CD4-positive, alpha-beta T cell (primary cell): ENCODE measurements around the gene PTPRZ1. TPM values are rescaled to one million over a fixed set of nuclear protein-coding genes. Genes with fewer than 3 reads are reported as not detected.

Experiments used
- ATAC-seq: fragments of 200-7000 bp; cut with Tn5 transposase; one replicate; pipeline ENCODE4 v1.10.0; 2022; ENCODE audit warnings: mild to moderate bottlenecking; ENCODE audit not compliant: poor library complexity
- CTCF ChIA-PET: fragments of 350-600 bp; sonication (Branson Sonifier 250); formaldehyde crosslinking; loops from one replicate; lab custom pipeline; 2021; ENCODE audit warnings: antibody characterized with exemption, inconsistent platforms; lab: Charles Lee
- POLR2A ChIA-PET: fragments of 350-600 bp; sonication (Branson Sonifier 250); formaldehyde crosslinking; loops from one replicate; lab custom pipeline; 2021; ENCODE audit warnings: antibody characterized with exemption, inconsistent platforms; lab: Charles Lee
- DNase-seq, 14 experiments: peaks; one replicate each; pipeline ENCODE4 v3.0.0-alpha.2; 2013 to 2020; ENCODE audit warnings: mixed read lengths in 2 of 14
- H3K27ac ChIP-seq, 2 donors: one replicate each; pipeline versions ENCODE4 v1.5.1 to v1.7.0; 2013; ENCODE audit warnings: low read length in 2 of 2, low read depth in 1 of 2, mild to moderate bottlenecking in 1 of 2
- H3K27me3 ChIP-seq, 2 experiments: 1 replicate in 1 of 2; 2 replicates in 1 of 2; pipeline versions ENCODE4 v1.6.1 to v1.7.0; 2013; ENCODE audit warnings: low read length in 2 of 2, control low read depth in 1 of 2, mild to moderate bottlenecking in 1 of 2, moderate library complexity in 1 of 2; ENCODE audit not compliant: insufficient read depth in 2 of 2, control insufficient read depth in 1 of 2
- H3K36me3 ChIP-seq: one replicate; pipeline ENCODE4 v1.6.1; 2013; ENCODE audit warnings: low read length, control low read depth; ENCODE audit not compliant: insufficient read depth
- H3K4me1 ChIP-seq: one replicate; pipeline ENCODE4 v1.6.1; 2013; ENCODE audit warnings: low read length, control low read depth; ENCODE audit not compliant: insufficient read depth
- H3K4me3 ChIP-seq: one replicate; pipeline ENCODE4 v1.5.1; 2013; ENCODE audit warnings: mild to moderate bottlenecking, low read length, moderate library complexity
- H3K9me3 ChIP-seq, 2 experiments: 1 replicate in 1 of 2; 2 replicates in 1 of 2; pipeline versions ENCODE4 v1.6.1 to v1.7.0; 2013; ENCODE audit warnings: low read length in 2 of 2, mild to moderate bottlenecking in 2 of 2, control low read depth in 1 of 2, moderate library complexity in 1 of 2; ENCODE audit not compliant: control insufficient read depth in 1 of 2, insufficient read depth in 1 of 2
- H3K27ac Mint-ChIP-seq: one replicate; pipeline ENCODE4 v1.8.0; 2020; ENCODE audit warnings: mixed read lengths
- H3K27me3 Mint-ChIP-seq: one replicate; pipeline ENCODE4 v1.8.0; 2021; ENCODE audit warnings: mixed read lengths
- H3K36me3 Mint-ChIP-seq: one replicate; pipeline ENCODE4 v1.8.0; 2021; ENCODE audit warnings: low read depth, mixed read lengths
- H3K4me1 Mint-ChIP-seq: one replicate; pipeline ENCODE4 v1.8.0; 2021; ENCODE audit warnings: low read depth, mixed read lengths
- H3K4me3 Mint-ChIP-seq: one replicate; pipeline ENCODE4 v1.8.0; 2020; ENCODE audit warnings: mild to moderate bottlenecking, mixed read lengths
- H3K9me3 Mint-ChIP-seq: one replicate; pipeline ENCODE4 v1.8.0; 2020; ENCODE audit warnings: mixed read lengths
- intact Hi-C, 2 experiments: fragments of 100-400 bp; cut with DNase I in 1 of 2; cut with micrococcal nuclease in 1 of 2; formaldehyde crosslinking; loops; one replicate each; pipeline versions ENCODE4 v1.15.1 to v1.9.0; 2023 to 2025; cut with DNase I, micrococcal nuclease
- total RNA-seq, 174 experiments: library from RNA in 2 of 174; stranded (reverse) in 2 of 174; gene quantifications; one replicate each; pipeline ENCODE4 v1.2.3 and lab custom pipeline; 2021 to 2026
- TF ChIP-seq, protein P1 (sequence below): fragments of 200-600 bp; IDR thresholded peaks from one replicate; pipeline ENCODE4 v1.8.0; 2022; ENCODE audit warnings: antibody characterized with exemption, mild to moderate bottlenecking

The PTPRZ1 gene
- total RNA-seq, 2 experiments from 2014 or later: not detected

- no peak for ATAC-seq
- TF ChIP-seq, protein P1, sequence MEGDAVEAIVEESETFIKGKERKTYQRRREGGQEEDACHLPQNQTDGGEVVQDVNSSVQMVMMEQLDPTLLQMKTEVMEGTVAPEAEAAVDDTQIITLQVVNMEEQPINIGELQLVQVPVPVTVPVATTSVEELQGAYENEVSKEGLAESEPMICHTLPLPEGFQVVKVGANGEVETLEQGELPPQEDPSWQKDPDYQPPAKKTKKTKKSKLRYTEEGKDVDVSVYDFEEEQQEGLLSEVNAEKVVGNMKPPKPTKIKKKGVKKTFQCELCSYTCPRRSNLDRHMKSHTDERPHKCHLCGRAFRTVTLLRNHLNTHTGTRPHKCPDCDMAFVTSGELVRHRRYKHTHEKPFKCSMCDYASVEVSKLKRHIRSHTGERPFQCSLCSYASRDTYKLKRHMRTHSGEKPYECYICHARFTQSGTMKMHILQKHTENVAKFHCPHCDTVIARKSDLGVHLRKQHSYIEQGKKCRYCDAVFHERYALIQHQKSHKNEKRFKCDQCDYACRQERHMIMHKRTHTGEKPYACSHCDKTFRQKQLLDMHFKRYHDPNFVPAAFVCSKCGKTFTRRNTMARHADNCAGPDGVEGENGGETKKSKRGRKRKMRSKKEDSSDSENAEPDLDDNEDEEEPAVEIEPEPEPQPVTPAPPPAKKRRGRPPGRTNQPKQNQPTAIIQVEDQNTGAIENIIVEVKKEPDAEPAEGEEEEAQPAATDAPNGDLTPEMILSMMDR: no peak
- Histone ChIP-seq H3K27me3 (no peaks in the 10 kb centered on the region), H3K27ac (no peak overlapping the region), H3K4me3 (no peak overlapping the region), H3K9me3 (no peaks in the 10 kb centered on the region), H3K4me1 (no peaks in the 10 kb centered on the region), H3K36me3 (no peaks in the 10 kb centered on the region)
- Mint-ChIP-seq H3K27me3 (no peaks in the 10 kb centered on the region), H3K27ac (no peak overlapping the region), H3K4me3 (no peak overlapping the region), H3K4me1 (no peaks in the 10 kb centered on the region), H3K36me3 (no peaks in the 10 kb centered on the region), H3K9me3 (no peaks in the 10 kb centered on the region)
- intact Hi-C loops: no loop called here
- POLR2A ChIA-PET: no interaction called here
- no peak for DNase-seq
- CTCF ChIA-PET: no interaction called here
Measured at GRCh38 chr7:122027058-122027457, 154.1 kb downstream of the PTPRZ1 start.

DNA sequence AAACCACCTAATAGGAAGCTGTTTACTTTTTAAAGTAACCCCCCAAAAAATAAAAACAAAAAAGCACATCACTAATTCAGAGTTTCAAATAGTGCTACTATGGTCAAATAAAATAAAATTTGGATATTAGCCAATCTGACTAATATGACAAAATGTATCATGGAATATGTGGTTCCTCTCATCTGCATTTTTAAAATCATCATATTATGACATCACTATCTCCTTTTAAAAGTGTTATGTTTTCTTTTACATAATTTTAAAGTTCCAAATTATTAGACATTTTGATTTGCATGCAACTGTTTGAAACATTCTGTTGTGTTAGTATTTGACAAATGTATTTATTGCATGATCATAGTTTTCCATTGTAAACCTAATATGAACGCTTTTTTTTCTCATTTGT, 160.7 kb downstream of the PTPRZ1 start:
- Histone ChIP-seq H3K27ac (no peak overlapping the region), H3K4me3 (no peak overlapping the region), H3K36me3 (no peaks in the 10 kb centered on the region), H3K9me3 (no peaks in the 10 kb centered on the region), H3K4me1 (no peaks in the 10 kb centered on the region), H3K27me3 (no peaks in the 10 kb centered on the region)
- DNase-seq (no peak), ATAC-seq (no peak)
- H3K4me1 Mint-ChIP-seq: no peaks in the 10 kb centered on the region
- ChIA-PET POLR2A (no interaction called here), CTCF (no interaction called here)
- no peaks in the 10 kb centered on the region for H3K36me3 Mint-ChIP-seq
- H3K4me3 Mint-ChIP-seq: no peak overlapping the region
- peaks cover 5% of the 10 kb centered on the region for H3K27me3 Mint-ChIP-seq
- no peaks in the 10 kb centered on the region for H3K9me3 Mint-ChIP-seq
- no peak overlapping the region for H3K27ac Mint-ChIP-seq
- intact Hi-C loops: no loop called here
- TF ChIP-seq, protein P1: no peak

- CTCF ChIA-PET: no interaction called here
- Histone ChIP-seq H3K27me3 (no peaks in the 10 kb centered on the region), H3K4me3 (no peak overlapping the region), H3K27ac (no peak overlapping the region), H3K36me3 (no peaks in the 10 kb centered on the region), H3K9me3 (no peaks in the 10 kb centered on the region), H3K4me1 (no peaks in the 10 kb centered on the region)
- no peak overlapping the region for H3K27ac Mint-ChIP-seq
- H3K36me3 Mint-ChIP-seq: no peaks in the 10 kb centered on the region
- intact Hi-C loops: no loop called here
- TF ChIP-seq, protein P1: no peak
- no peaks in the 10 kb centered on the region for H3K4me1 Mint-ChIP-seq
- H3K9me3 Mint-ChIP-seq: no peaks in the 10 kb centered on the region
- H3K4me3 Mint-ChIP-seq: no peak overlapping the region
- no peak for ATAC-seq
- peaks cover 5% of the 10 kb centered on the region for H3K27me3 Mint-ChIP-seq
- POLR2A ChIA-PET: no interaction called here
- no peak for DNase-seq
Measured at GRCh38 chr7:122035876-122036275, 162.9 kb downstream of the PTPRZ1 start.
